Activated CD4-positive, alpha-beta memory T cell treated with anti-CD3 and anti-CD28 coated beads for 36 hours (primary cell): Measurements from ENCODE around the gene PLEKHH2. TPM values are rescaled to one million over a fixed set of nuclear protein-coding genes. Genes with fewer than 3 reads are reported as not detected.

ENCODE experiments used
- CTCF ChIA-PET: fragments of 350-600 bp; sonication (Branson Sonifier 250); formaldehyde crosslinking; loops from one replicate; lab custom pipeline; 2021; ENCODE audit warnings: antibody characterized with exemption, inconsistent platforms; lab: Charles Lee
- POLR2A ChIA-PET: fragments of 350-600 bp; sonication (Branson Sonifier 250); formaldehyde crosslinking; loops from one replicate; lab custom pipeline; 2021; ENCODE audit warnings: antibody characterized with exemption; lab: Charles Lee
- DNase-seq: peaks from one replicate; pipeline ENCODE4 v3.0.0-alpha.2; 2020
- H3K27ac Mint-ChIP-seq: one replicate; pipeline ENCODE4 v1.8.0; 2021; ENCODE audit warnings: mixed read lengths
- H3K27me3 Mint-ChIP-seq: one replicate; pipeline ENCODE4 v1.8.0; 2021; ENCODE audit warnings: mixed read lengths
- H3K36me3 Mint-ChIP-seq: one replicate; pipeline ENCODE4 v1.8.0; 2021; ENCODE audit warnings: mixed read lengths
- H3K4me1 Mint-ChIP-seq: one replicate; pipeline ENCODE4 v1.8.0; 2021; ENCODE audit warnings: low read depth, mixed read lengths
- H3K4me3 Mint-ChIP-seq: one replicate; pipeline ENCODE4 v1.8.0; 2021; ENCODE audit warnings: mild to moderate bottlenecking, mixed read lengths
- H3K9me3 Mint-ChIP-seq: one replicate; pipeline ENCODE4 v1.8.0; 2021; ENCODE audit warnings: mixed read lengths
- intact Hi-C: fragments of 100-400 bp; cut with micrococcal nuclease; formaldehyde crosslinking; loops from one replicate; pipeline ENCODE4 v1.15.1; 2023
- total RNA-seq, 2 experiments: library from RNA; stranded (reverse); gene quantifications; one replicate each; pipeline ENCODE4 v1.2.3, GENCODE V29; 2021

The PLEKHH2 gene
- total RNA-seq, 2 experiments from 2014 or later = 0.73 to 0.81 TPM

GRCh38 chr2:43701111-43701510 lies 64.1 kb downstream of the PLEKHH2 start:
- H3K4me3 Mint-ChIP-seq = no peak overlapping the region
- H3K27me3 Mint-ChIP-seq = peaks cover 4% of the 10 kb centered on the region
- no peak overlapping the region for H3K27ac Mint-ChIP-seq
- no peaks in the 10 kb centered on the region for H3K36me3 Mint-ChIP-seq
- no peaks in the 10 kb centered on the region for H3K9me3 Mint-ChIP-seq
- intact Hi-C loops = no loop called here
- POLR2A ChIA-PET = no interaction called here
- no peak for DNase-seq
- CTCF ChIA-PET = no interaction called here
- H3K4me1 Mint-ChIP-seq = no peaks in the 10 kb centered on the region

GRCh38 chr2:43707255-43708015 lies 70.4 kb downstream of the PLEKHH2 start:
- DNase-seq = no peak
- intact Hi-C loops = no loop called here
- H3K4me3 Mint-ChIP-seq = no peak overlapping the region
- CTCF ChIA-PET = no interaction called here
- no peaks in the 10 kb centered on the region for H3K4me1 Mint-ChIP-seq
- H3K27ac Mint-ChIP-seq = no peak overlapping the region
- H3K9me3 Mint-ChIP-seq = no peaks in the 10 kb centered on the region
- H3K36me3 Mint-ChIP-seq = no peaks in the 10 kb centered on the region
- peaks cover 13% of the 10 kb centered on the region for H3K27me3 Mint-ChIP-seq
- POLR2A ChIA-PET = no interaction called here

GRCh38 chr2:43708178-43708577 lies 71.1 kb downstream of the PLEKHH2 start:
- DNase-seq = no peak
- Mint-ChIP-seq H3K4me1 (no peaks in the 10 kb centered on the region), H3K27ac (no peak overlapping the region), H3K4me3 (no peak overlapping the region), H3K27me3 (peaks cover 13% of the 10 kb centered on the region), H3K9me3 (no peaks in the 10 kb centered on the region), H3K36me3 (no peaks in the 10 kb centered on the region)
- ChIA-PET CTCF (no interaction called here), POLR2A (no interaction called here)
- intact Hi-C loops = no loop called here

GRCh38 chr2:43708891-43709290 lies 71.8 kb downstream of the PLEKHH2 start:
- Mint-ChIP-seq H3K36me3 (no peaks in the 10 kb centered on the region), H3K4me3 (no peak overlapping the region), H3K9me3 (no peaks in the 10 kb centered on the region), H3K27me3 (peaks cover 12% of the 10 kb centered on the region), H3K4me1 (no peaks in the 10 kb centered on the region), H3K27ac (no peak overlapping the region)
- intact Hi-C loops = no loop called here
- ChIA-PET POLR2A (interaction anchor here (0.8 kb wide), 1 partner anchor 9 kb away, joined by 3 read pairs; no protein-coding TSS in a partner anchor), CTCF (no interaction called here)
- no peak for DNase-seq

GRCh38 chr2:43710866-43711265 lies 73.8 kb downstream of the PLEKHH2 start:
- intact Hi-C loops = no loop called here
- Mint-ChIP-seq H3K9me3 (no peaks in the 10 kb centered on the region), H3K27ac (no peak overlapping the region), H3K4me3 (no peak overlapping the region), H3K4me1 (no peaks in the 10 kb centered on the region), H3K36me3 (no peaks in the 10 kb centered on the region), H3K27me3 (peaks cover 11% of the 10 kb centered on the region)
- DNase-seq = no peak
- CTCF ChIA-PET = no interaction called here
- POLR2A ChIA-PET = no interaction called here

- POLR2A ChIA-PET = no interaction called here
- H3K4me1 Mint-ChIP-seq = no peaks in the 10 kb centered on the region
- H3K9me3 Mint-ChIP-seq = no peaks in the 10 kb centered on the region
- no peaks in the 10 kb centered on the region for H3K36me3 Mint-ChIP-seq
- intact Hi-C loops = no loop called here
- H3K27me3 Mint-ChIP-seq = peaks cover 6% of the 10 kb centered on the region
- CTCF ChIA-PET = no interaction called here
- no peak for DNase-seq
- no peak overlapping the region for H3K27ac Mint-ChIP-seq
- no peak overlapping the region for H3K4me3 Mint-ChIP-seq
These were observed 77.1 kb downstream of the PLEKHH2 start for GRCh38 chr2:43714164-43714563.

- H3K9me3 Mint-ChIP-seq = no peaks in the 10 kb centered on the region
- no peak for DNase-seq
- peaks cover 4% of the 10 kb centered on the region for H3K27me3 Mint-ChIP-seq
- POLR2A ChIA-PET = no interaction called here
- intact Hi-C loops = no loop called here
- H3K27ac Mint-ChIP-seq = no peak overlapping the region
- H3K4me1 Mint-ChIP-seq = no peaks in the 10 kb centered on the region
- no peaks in the 10 kb centered on the region for H3K36me3 Mint-ChIP-seq
- no peak overlapping the region for H3K4me3 Mint-ChIP-seq
- CTCF ChIA-PET = no interaction called here
These were observed 78.4 kb downstream of the PLEKHH2 start for GRCh38 chr2:43715300-43716098.

GRCh38 chr2:43717322-43717721 lies 80.3 kb downstream of the PLEKHH2 start:
- no peaks in the 10 kb centered on the region for H3K9me3 Mint-ChIP-seq
- peaks cover 2% of the 10 kb centered on the region for H3K27me3 Mint-ChIP-seq
- H3K4me1 Mint-ChIP-seq = no peaks in the 10 kb centered on the region
- intact Hi-C loops = no loop called here
- no peak for DNase-seq
- no peaks in the 10 kb centered on the region for H3K36me3 Mint-ChIP-seq
- no peak overlapping the region for H3K4me3 Mint-ChIP-seq
- CTCF ChIA-PET = no interaction called here
- POLR2A ChIA-PET = no interaction called here
- no peak overlapping the region for H3K27ac Mint-ChIP-seq

- H3K27ac Mint-ChIP-seq = no peak overlapping the region
- H3K4me3 Mint-ChIP-seq = no peak overlapping the region
- POLR2A ChIA-PET = interaction anchor here (0.6 kb wide), 1 partner anchor 13 kb away, joined by 5 read pairs; no protein-coding TSS in a partner anchor
- no peak for DNase-seq
- intact Hi-C loops = no loop called here
- no peaks in the 10 kb centered on the region for H3K36me3 Mint-ChIP-seq
- peaks cover 2% of the 10 kb centered on the region for H3K27me3 Mint-ChIP-seq
- no peaks in the 10 kb centered on the region for H3K9me3 Mint-ChIP-seq
- no peaks in the 10 kb centered on the region for H3K4me1 Mint-ChIP-seq
- CTCF ChIA-PET = no interaction called here
These were observed 81.6 kb downstream of the PLEKHH2 start for GRCh38 chr2:43718530-43719124.

GRCh38 chr2:43724728-43725526 lies 87.9 kb downstream of the PLEKHH2 start:
- Mint-ChIP-seq H3K27ac (no peak overlapping the region), H3K36me3 (no peaks in the 10 kb centered on the region), H3K4me1 (no peaks in the 10 kb centered on the region), H3K9me3 (no peaks in the 10 kb centered on the region), H3K4me3 (no peak overlapping the region), H3K27me3 (no peaks in the 10 kb centered on the region)
- DNase-seq = no peak
- ChIA-PET CTCF (no interaction called here), POLR2A (no interaction called here)
- intact Hi-C loops = no loop called here

- no peaks in the 10 kb centered on the region for H3K9me3 Mint-ChIP-seq
- CTCF ChIA-PET = no interaction called here
- no peaks in the 10 kb centered on the region for H3K4me1 Mint-ChIP-seq
- no peak overlapping the region for H3K4me3 Mint-ChIP-seq
- POLR2A ChIA-PET = no interaction called here
- no peak for DNase-seq
- no peaks in the 10 kb centered on the region for H3K36me3 Mint-ChIP-seq
- H3K27ac Mint-ChIP-seq = no peak overlapping the region
- intact Hi-C loops = no loop called here
- no peaks in the 10 kb centered on the region for H3K27me3 Mint-ChIP-seq
These were observed 88.7 kb downstream of the PLEKHH2 start for GRCh38 chr2:43725711-43726246.
